OCI-LY3 (cell line): ENCODE results near the gene HCN3.
A peak's percentile ranks its signal among the peaks of the same experiment; 100 is the strongest.

ENCODE experiments used
- H2AFZ ChIP-seq: fragments of 200-600, 300-600 bp; shearing (Covaris generic); 2 replicates; pipeline ENCODE4 v1.6.0; 2014; ENCODE audit warnings: antibody characterized with exemption, low read depth, low read length
- H3K27ac ChIP-seq: fragments of 200-600, 300-600 bp; sonication (generic); 2 replicates; pipeline ENCODE4 v1.5.1; 2014; ENCODE audit warnings: mild to moderate bottlenecking, low read length, moderate library complexity, mixed read lengths
- H3K27me3 ChIP-seq: fragments of 200-600, 300-600 bp; sonication (generic); 2 replicates; pipeline ENCODE4 v1.6.1; 2014; ENCODE audit warnings: low read depth, low read length, mixed read lengths
- H3K36me3 ChIP-seq: fragments of 200-600, 300-600 bp; sonication (generic); replicated peaks from 2 replicates; pipeline ENCODE3; 2014; ENCODE audit warnings: low read depth, low read length, mixed read lengths
- H3K4me1 ChIP-seq: fragments of 300-600, 200-600 bp; sonication (generic); 2 replicates; pipeline ENCODE4 v1.6.1; 2014; ENCODE audit warnings: low read length, mixed read lengths
- H3K4me2 ChIP-seq: fragments of 200-600, 300-600 bp; sonication (generic); 2 replicates; pipeline ENCODE4 v1.6.1; 2014; ENCODE audit warnings: low read length, mixed read lengths
- H3K4me3 ChIP-seq: fragments of 300-600, 200-600 bp; sonication (generic); 2 replicates; pipeline ENCODE4 v1.5.1; 2014; ENCODE audit warnings: antibody characterized with exemption, mild to moderate bottlenecking, low read length, moderate library complexity
- H3K79me2 ChIP-seq: fragments of 300-600, 200-600 bp; shearing (Covaris generic); 2 replicates; pipeline ENCODE4 v1.6.1; 2014; ENCODE audit warnings: mild to moderate bottlenecking, low read length, mixed read lengths
- H3K9ac ChIP-seq: fragments of 300-600, 200-600 bp; shearing (Covaris generic); 2 replicates; pipeline ENCODE4 v1.6.0; 2014; ENCODE audit warnings: mild to moderate bottlenecking, low read length, moderate library complexity
- H3K9me3 ChIP-seq: fragments of 200-600, 300-600 bp; shearing (Covaris generic); 2 replicates; pipeline ENCODE4 v1.6.1; 2014; ENCODE audit warnings: low read length, mixed read lengths; ENCODE audit not compliant: insufficient read depth
- H4K20me1 ChIP-seq: fragments of 200-600, 300-600 bp; sonication (generic); 2 replicates; pipeline ENCODE4 v1.6.1; 2016; ENCODE audit warnings: low read length, mixed read lengths; ENCODE audit not compliant: insufficient read depth
- CTCF ChIP-seq: fragments of 200-600, 300-600 bp; sonication (generic); IDR thresholded peaks from 2 replicates; pipeline ENCODE4 v1.5.1; 2014; ENCODE audit warnings: antibody characterized with exemption, low read length, low read depth
- EZH2phosphoT487 ChIP-seq: fragments of 200-600 bp; shearing (Covaris generic); IDR thresholded peaks from 2 replicates; pipeline ENCODE4 v1.6.1; 2018; ENCODE audit warnings: antibody characterized with exemption, mixed run types, low read depth

The HCN3 gene

GRCh38 chr1:155295183-155295941 lies 18.1 kb downstream of the HCN3 start:
- Histone ChIP-seq H3K4me3 (no peak overlapping the region), H3K36me3 (no peaks in the 10 kb centered on the region), H3K9ac (no peak overlapping the region), H3K4me1 (peaks cover 8% of the 10 kb centered on the region), H3K27me3 (no peaks in the 10 kb centered on the region), H4K20me1 (no peaks in the 10 kb centered on the region), H3K9me3 (no peaks in the 10 kb centered on the region), H3K4me2 (no peak overlapping the region), H3K79me2 (no peaks in the 10 kb centered on the region), H3K27ac (no peak overlapping the region), H2AFZ (no peak overlapping the region)
- TF ChIP-seq CTCF (no peak), EZH2phosphoT487 (no peak)

- Histone ChIP-seq H3K27me3 (no peaks in the 10 kb centered on the region), H3K9me3 (no peaks in the 10 kb centered on the region), H3K79me2 (no peaks in the 10 kb centered on the region), H3K36me3 (no peaks in the 10 kb centered on the region), H2AFZ (no peak overlapping the region), H4K20me1 (no peaks in the 10 kb centered on the region), H3K4me3 (no peak overlapping the region), H3K4me2 (no peak overlapping the region), H3K4me1 (peaks cover 8% of the 10 kb centered on the region), H3K27ac (no peak overlapping the region), H3K9ac (no peak overlapping the region)
- TF ChIP-seq CTCF (no peak), EZH2phosphoT487 (no peak)
Observed at GRCh38 chr1:155295942-155296267, 18.6 kb downstream of the HCN3 start.

GRCh38 chr1:155296661-155297060 lies 19.4 kb downstream of the HCN3 start:
- no peaks in the 10 kb centered on the region for H3K9me3 ChIP-seq
- TF ChIP-seq CTCF (no peak), EZH2phosphoT487 (no peak)
- H3K36me3 ChIP-seq: no peaks in the 10 kb centered on the region
- H3K79me2 ChIP-seq: no peaks in the 10 kb centered on the region
- no peak overlapping the region for H3K27ac ChIP-seq
- H2AFZ ChIP-seq: no peak overlapping the region
- no peak overlapping the region for H3K9ac ChIP-seq
- no peaks in the 10 kb centered on the region for H3K27me3 ChIP-seq
- H3K4me3 ChIP-seq: no peak overlapping the region
- H3K4me1 ChIP-seq: peaks cover 8% of the 10 kb centered on the region
- H4K20me1 ChIP-seq: no peaks in the 10 kb centered on the region
- no peak overlapping the region for H3K4me2 ChIP-seq

GRCh38 chr1:155297384-155297783 lies 20.1 kb downstream of the HCN3 start:
- no peaks in the 10 kb centered on the region for H3K79me2 ChIP-seq
- no peaks in the 10 kb centered on the region for H4K20me1 ChIP-seq

More at GRCh38 chr1:155297384-155297783, 20.1 kb downstream of the HCN3 start:
- no peaks in the 10 kb centered on the region for H3K9me3 ChIP-seq
- no peak for TF ChIP-seq EZH2phosphoT487
- no peak for TF ChIP-seq CTCF
- no peaks in the 10 kb centered on the region for H3K27me3 ChIP-seq
- no peak overlapping the region for H3K9ac ChIP-seq
- peak overlapping the region; percentile 26 for H3K4me2 ChIP-seq
- no peaks in the 10 kb centered on the region for H3K36me3 ChIP-seq
- H3K27ac ChIP-seq: no peak overlapping the region
- no peak overlapping the region for H3K4me3 ChIP-seq
- H2AFZ ChIP-seq: peak overlapping the region; percentile 72
- H3K4me1 ChIP-seq: peaks cover 8% of the 10 kb centered on the region
